H54 (cell line): ENCODE measurements around the gene GGT1.
"Not testable (repeated sequence)": the region's sequence is repeated elsewhere in the genome, so short reads cannot be mapped to it uniquely, and the experiment has no call there.

Experiments
- DNase-seq: peaks from one replicate; pipeline ENCODE4 v3.0.0; 2011; ENCODE audit warnings: low spot score, mixed read lengths; ENCODE audit not compliant: insufficient read length
- FAIRE-seq: peaks from 3 replicates; lab custom pipeline; 2011; peaks lifted over from hg19 to GRCh38; lab: Jason Lieb, UNC

GGT1 gene

DNA sequence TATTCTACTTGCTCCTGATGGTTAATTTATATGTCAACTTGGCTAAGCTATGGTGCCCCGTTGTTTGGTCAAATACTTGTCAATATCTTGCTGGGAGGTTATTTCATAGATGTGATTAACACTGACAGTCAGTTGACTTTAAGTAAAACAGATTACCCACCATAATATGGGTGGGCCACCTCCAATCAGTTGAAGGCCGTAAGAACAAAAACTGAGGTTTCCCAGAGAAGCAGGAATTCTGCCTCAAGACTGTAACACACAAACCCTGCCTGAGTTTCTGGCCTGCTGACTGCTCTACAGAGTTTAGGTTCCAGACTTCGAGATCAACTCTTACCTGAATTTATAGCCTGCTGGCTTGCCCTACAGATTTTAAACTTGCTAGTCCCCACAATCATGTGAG lies 33.5 kb downstream of the GGT1 start:
- not testable (repeated sequence) for FAIRE-seq, DNase-seq

- not testable (repeated sequence) for DNase-seq, FAIRE-seq
These were observed 39.3 kb downstream of the GGT1 start for GRCh38 chr22:24642307-24642706.

DNA sequence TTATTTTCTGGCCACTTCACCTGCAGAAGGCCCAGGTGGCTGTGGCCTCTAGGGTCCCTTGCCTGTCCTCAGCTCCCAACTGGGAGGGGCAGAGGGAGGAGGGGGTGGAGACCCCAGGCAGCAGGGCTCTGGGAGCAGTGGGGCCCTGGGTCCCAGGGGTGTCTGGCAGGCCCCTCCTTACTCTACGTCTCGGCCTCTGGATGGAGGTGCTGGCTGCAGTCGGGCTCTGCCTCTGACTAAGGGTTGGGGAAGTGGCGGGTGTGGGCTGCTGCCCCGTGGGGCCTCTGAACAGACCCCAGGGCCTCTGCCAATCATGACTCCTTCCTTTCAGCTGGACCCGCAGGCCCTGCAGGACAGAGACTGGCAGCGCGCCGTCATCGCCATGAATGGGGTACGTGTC lies 41.4 kb downstream of the GGT1 start:
- FAIRE-seq, DNase-seq: not testable (repeated sequence)

DNA sequence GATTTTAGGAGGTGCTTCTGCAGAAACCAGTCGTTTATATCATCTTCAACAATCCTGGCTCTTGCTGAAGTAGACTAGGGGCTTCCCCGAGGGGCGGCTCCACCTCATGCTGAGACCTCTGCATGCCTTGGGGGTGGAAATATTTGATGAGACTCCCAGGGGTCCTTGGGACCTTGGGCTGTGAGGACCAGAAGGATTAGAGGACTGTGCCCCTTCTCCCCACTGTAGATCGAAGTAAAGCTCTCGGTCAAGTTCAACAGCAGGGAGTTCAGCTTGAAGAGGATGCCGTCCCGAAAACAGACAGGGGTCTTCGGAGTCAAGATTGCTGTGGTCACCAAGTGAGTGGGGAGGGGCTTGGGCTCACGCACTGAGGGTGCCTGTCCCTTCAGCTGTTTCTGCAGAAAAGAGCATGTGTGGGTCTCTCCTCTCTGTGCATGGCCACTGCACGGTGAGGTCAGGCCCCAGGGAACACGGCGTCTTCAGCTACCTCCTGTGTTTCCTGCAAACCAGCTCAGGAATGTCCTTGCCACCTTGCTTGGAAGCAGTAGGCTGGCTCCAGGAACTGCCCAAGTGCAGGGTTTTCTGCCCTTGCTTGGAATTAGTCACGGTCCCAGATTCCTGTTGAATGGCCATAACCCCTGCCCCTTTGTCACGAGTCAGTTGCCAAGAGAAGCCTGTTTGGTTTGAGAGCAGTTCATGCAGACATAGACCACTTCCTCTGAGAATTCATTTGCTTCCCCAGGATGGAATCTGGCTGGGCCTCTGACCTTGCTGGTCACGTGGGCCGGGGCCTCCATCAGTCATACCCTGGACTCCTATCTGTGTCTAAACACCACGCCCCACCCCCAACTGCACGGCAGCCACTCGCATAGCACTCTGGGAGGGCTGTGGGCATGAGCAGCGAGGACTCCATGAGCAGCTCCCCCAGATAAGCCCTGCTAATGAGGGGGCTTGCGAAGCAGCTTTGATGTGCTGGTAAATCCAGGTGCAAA lies 42.7 kb downstream of the GGT1 start:
- FAIRE-seq, DNase-seq: not testable (repeated sequence)

DNA sequence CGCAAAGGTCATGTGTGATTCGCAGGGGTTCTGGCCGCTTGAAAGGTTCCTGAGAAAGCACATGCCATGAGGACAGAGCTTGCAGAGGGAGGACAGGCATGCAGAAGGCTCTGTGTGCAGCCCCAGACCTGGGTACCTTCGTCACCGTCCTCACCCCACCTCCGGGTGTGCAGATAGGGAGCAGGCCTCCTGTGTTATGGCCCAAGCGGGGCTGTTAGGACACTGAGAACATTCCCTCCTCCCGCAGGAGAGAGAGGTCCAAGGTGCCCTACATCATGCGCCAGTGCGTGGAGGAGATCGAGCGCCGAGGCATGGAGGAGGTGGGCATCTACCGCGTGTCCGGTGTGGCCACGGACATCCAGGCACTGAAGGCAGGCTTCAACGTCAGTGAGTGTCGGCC lies 43.8 kb downstream of the GGT1 start:
- DNase-seq, FAIRE-seq: not testable (repeated sequence)

DNA sequence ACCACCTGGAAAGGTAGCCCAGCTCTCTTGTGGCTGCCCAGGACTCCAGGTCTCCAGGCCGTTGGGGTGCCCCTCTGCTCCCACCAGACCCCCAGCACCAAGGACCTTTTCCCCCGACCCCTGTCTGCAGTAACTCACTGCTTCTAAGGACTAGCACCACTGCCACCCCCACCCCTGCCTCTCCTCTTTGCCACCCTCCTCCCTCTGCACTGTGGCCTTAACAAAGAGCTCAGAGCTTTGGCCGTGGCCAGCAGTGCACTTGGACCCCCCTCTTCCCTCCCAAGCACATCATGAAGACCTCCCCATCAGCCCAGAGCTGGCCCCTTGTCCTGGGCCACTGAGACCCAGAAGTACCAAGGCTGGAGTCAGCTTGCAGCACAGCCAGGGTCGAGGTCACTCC lies 46.4 kb downstream of the GGT1 start:
- FAIRE-seq, DNase-seq: not testable (repeated sequence)

DNA sequence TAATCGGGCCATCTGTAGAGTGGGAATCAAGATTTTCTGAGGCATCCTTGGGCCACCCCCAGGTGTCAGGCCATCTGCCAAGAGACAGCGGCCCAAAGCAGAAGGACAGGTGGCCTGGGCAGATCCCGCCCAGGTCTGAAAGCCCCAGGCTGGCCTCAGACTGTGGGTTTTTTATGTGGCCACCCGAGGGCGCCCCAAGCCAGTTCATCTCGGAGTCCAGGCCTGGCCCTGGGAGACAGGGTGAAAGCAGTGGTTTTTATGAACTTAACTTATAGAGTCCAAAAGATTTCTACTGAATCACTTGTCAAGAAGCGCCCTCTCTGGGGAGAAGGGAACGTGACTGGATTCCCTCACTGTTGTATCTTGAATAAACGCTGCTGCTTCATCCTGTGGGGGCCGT lies 47.9 kb downstream of the GGT1 start:
- FAIRE-seq, DNase-seq: not testable (repeated sequence)

DNA sequence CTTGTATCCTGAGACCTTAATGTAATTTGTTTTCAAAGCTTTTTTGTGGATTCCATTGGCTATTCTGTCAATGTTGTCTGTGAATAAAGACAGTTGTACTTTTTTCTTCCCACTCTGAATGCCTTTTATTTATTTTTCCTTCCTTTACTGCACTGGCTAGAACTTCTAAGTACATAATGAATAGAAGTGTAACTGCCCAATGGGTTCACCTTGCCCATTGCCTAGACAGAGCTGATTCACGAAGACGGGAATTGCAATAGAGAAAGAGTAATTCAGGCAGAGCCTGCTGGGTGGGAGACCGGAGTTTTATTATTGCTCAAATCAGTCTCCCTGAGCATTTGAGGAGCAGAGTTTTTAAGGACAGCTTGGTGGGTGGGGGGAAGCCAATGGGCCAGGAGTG lies 62.4 kb downstream of the GGT1 start:
- DNase-seq, FAIRE-seq: not testable (repeated sequence)

- not testable (repeated sequence) for FAIRE-seq, DNase-seq
These were observed 64.9 kb downstream of the GGT1 start for GRCh38 chr22:24667904-24668303.

GRCh38 chr22:24672532-24672931 lies 69.5 kb downstream of the GGT1 start:
- not testable (repeated sequence) for FAIRE-seq

More at GRCh38 chr22:24672532-24672931, 69.5 kb downstream of the GGT1 start:
- not testable (repeated sequence) for DNase-seq
